Right atrium auricular region (tissue), 2 donors: Measurements from ENCODE around the gene SND1. TPM values are rescaled to one million over a fixed set of nuclear protein-coding genes. Genes with fewer than 3 reads are reported as not detected.

ENCODE experiments used
- DNase-seq: peaks from one replicate; pipeline ENCODE4 v3.0.0-alpha.2; 2019; ENCODE audit warnings: low spot score
- H3K27ac ChIP-seq, 2 donors: fragments of 200-600 bp; sonication (generic); 1 replicate in 1 of 2; 2 replicates in 1 of 2; pipeline ENCODE4 v1.5.1; 2016 to 2019
- H3K27me3 ChIP-seq, 2 donors: fragments of 200-600 bp; sonication (generic); one replicate each; pipeline versions ENCODE4 v1.5.1 to v1.6.0; 2017 to 2019
- H3K36me3 ChIP-seq: fragments of 200-600 bp; sonication (generic); one replicate; pipeline ENCODE4 v1.5.1; 2016
- H3K4me1 ChIP-seq, 2 donors: fragments of 200-600 bp; sonication (generic); one replicate each; pipeline versions ENCODE4 v1.5.1 to v1.6.0; 2017 to 2019
- H3K4me3 ChIP-seq, 2 donors: fragments of 200-600 bp; sonication (generic); 1 replicate in 1 of 2; 2 replicates in 1 of 2; pipeline ENCODE4 v1.5.1; 2017 to 2019; ENCODE audit warnings: mild to moderate bottlenecking in 1 of 2, moderate library complexity in 1 of 2
- H3K9me3 ChIP-seq, 2 donors: fragments of 200-600 bp; sonication (generic); one replicate each; pipeline ENCODE4 v1.5.1; 2019
- total RNA-seq, 2 donors: library from RNA; depleted of rRNA; stranded (reverse); fragments of >200 nt; gene quantifications; one replicate each; pipeline ENCODE4 v1.1.0, GENCODE V29; 2016
- TF ChIP-seq, protein P1 (sequence below), 2 donors: fragments of 200-600 bp; sonication (generic); IDR thresholded peaks; one replicate each; pipeline ENCODE4 v1.5.1; 2019; ENCODE audit warnings: antibody characterized with exemption in 2 of 2

The SND1 gene
- total RNA-seq, 2 donors from 2014 or later = 69.4 to 77.6 TPM

DNA sequence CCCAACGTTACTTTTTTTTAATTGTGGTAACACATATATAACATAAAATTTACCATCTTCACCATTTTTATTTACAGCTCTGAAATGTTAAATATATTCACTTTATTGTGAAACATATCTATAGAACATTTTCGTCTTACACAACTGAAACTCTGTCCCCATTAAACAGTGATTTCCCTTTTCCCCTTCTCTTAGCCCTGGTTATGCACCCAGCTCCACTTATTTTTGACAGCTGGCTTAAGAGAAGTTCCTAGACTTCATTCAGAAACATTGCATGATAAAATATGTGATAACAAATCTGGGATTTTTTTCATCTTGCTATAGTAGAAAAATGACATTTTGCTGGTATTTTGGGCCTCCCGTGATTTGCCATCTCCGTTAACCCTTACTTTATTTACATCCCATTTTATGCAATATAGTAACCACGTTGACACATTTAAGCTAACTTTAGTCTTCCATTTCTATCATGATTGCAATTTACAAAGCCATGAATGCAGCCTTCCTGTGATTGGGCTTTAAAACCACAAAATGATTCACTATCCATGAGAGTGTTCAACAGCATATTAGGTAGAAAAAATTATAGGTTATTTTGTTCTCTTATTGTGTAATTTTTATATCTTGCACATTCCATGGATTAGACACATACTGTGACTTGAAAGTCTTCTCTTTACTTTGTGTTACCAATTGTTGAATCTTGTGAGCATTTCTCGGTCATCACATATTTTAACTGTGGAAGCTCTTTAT lies 139.6 kb downstream of the SND1 start:
- TF ChIP-seq, protein P1, sequence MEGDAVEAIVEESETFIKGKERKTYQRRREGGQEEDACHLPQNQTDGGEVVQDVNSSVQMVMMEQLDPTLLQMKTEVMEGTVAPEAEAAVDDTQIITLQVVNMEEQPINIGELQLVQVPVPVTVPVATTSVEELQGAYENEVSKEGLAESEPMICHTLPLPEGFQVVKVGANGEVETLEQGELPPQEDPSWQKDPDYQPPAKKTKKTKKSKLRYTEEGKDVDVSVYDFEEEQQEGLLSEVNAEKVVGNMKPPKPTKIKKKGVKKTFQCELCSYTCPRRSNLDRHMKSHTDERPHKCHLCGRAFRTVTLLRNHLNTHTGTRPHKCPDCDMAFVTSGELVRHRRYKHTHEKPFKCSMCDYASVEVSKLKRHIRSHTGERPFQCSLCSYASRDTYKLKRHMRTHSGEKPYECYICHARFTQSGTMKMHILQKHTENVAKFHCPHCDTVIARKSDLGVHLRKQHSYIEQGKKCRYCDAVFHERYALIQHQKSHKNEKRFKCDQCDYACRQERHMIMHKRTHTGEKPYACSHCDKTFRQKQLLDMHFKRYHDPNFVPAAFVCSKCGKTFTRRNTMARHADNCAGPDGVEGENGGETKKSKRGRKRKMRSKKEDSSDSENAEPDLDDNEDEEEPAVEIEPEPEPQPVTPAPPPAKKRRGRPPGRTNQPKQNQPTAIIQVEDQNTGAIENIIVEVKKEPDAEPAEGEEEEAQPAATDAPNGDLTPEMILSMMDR (IDR thresholded peaks at IDR 0.05) = no peak
- Histone ChIP-seq H3K27ac (no peak overlapping the region), H3K4me3 (no peak overlapping the region), H3K9me3 (no peaks in the 10 kb centered on the region), H3K4me1 (peaks cover 0 to 12% of the 10 kb centered on the region in 2 donors), H3K36me3 (no peaks in the 10 kb centered on the region), H3K27me3 (no peaks in the 10 kb centered on the region)
- no peak for DNase-seq

- Histone ChIP-seq H3K4me1 (peaks cover 0 to 16% of the 10 kb centered on the region in 2 donors), H3K4me3 (no peak overlapping the region), H3K9me3 (no peaks in the 10 kb centered on the region), H3K27me3 (no peaks in the 10 kb centered on the region), H3K27ac (no peak overlapping the region), H3K36me3 (no peaks in the 10 kb centered on the region)
- DNase-seq = no peak
- TF ChIP-seq, protein P1 (IDR thresholded peaks at IDR 0.05) = peak in 1 of 2 donors; percentile 49
Observed at GRCh38 chr7:127792528-127793342, 140.7 kb downstream of the SND1 start.

DNA sequence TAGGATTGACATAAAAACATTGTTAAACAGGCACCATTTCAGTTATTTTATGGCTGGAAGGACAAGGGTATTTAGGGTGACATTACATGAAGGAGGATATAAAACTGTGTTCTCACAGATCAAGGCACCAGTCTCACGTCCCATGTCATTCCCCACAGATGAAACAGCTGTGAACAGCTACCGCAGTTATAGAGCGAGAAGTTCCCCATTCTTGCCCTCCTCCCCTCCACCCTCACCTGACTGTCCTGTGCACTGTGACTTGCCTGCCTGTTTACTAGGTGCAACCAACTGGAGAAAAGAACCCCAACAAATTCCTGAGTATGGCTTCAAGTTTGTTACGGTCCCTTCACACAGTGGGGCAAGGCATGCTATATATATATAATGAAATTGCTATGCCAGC lies 141.6 kb downstream of the SND1 start:
- DNase-seq = no peak

GRCh38 chr7:127794136-127794535 lies 142.1 kb downstream of the SND1 start:
- no peaks in the 10 kb centered on the region for H3K36me3 ChIP-seq
- no peak for DNase-seq
- no peaks in the 10 kb centered on the region for H3K9me3 ChIP-seq
- no peak overlapping the region for H3K27ac ChIP-seq
- peaks cover 0 to 21% of the 10 kb centered on the region in 2 donors for H3K4me1 ChIP-seq
- TF ChIP-seq, protein P1 (IDR thresholded peaks at IDR 0.05) = no peak
- H3K4me3 ChIP-seq = no peak overlapping the region
- H3K27me3 ChIP-seq = no peaks in the 10 kb centered on the region

More for the DNA sequence above, 141.6 kb downstream of the SND1 start:
- peaks cover 0 to 21% of the 10 kb centered on the region in 2 donors for H3K4me1 ChIP-seq
- no peak overlapping the region for H3K27ac ChIP-seq
- TF ChIP-seq, protein P1 (IDR thresholded peaks at IDR 0.05) = no peak
- H3K27me3 ChIP-seq = no peaks in the 10 kb centered on the region
- no peaks in the 10 kb centered on the region for H3K9me3 ChIP-seq
- H3K36me3 ChIP-seq = no peaks in the 10 kb centered on the region
- H3K4me3 ChIP-seq = no peak overlapping the region

DNA sequence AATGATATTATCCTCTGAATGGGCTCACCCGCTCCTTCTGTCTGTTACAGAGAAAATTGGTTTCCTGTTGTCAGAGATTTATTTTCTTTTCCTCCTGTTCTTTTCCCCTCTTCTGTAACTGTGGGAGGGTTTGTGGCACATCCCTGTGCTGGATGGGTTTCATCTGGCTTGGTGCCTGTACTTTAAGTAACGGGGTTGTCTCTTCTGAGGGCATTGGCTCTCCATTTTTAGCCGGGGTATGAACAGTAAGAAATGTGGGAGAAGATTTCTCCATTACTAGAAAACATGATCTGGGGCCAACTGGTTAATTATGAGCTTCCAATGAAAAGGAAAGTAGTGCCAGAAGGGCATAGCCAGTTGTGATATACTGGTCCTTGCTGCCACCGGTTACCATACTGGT lies 142.6 kb downstream of the SND1 start:
- H3K36me3 ChIP-seq = no peaks in the 10 kb centered on the region
- no peak overlapping the region for H3K4me3 ChIP-seq
- no peaks in the 10 kb centered on the region for H3K9me3 ChIP-seq
- no peaks in the 10 kb centered on the region for H3K27me3 ChIP-seq
- DNase-seq = no peak
- H3K27ac ChIP-seq = no peak overlapping the region
- H3K4me1 ChIP-seq = peaks cover 0 to 21% of the 10 kb centered on the region in 2 donors
- TF ChIP-seq, protein P1 (IDR thresholded peaks at IDR 0.05) = no peak
